Right lobe of liver (tissue), 4 donors: ENCODE measurements around the gene PTBP3.

Experiments used
- POLR2A ChIP-seq: fragments of 450-650 bp; IDR thresholded peaks from one replicate; pipeline ENCODE4 v1.6.1; 2017; ENCODE audit warnings: antibody characterized with exemption, mild to moderate bottlenecking
- TF ChIP-seq, protein P1 (sequence below), 4 donors: fragments of 200-600 bp in 3 of 4; fragments of 450-650 bp in 1 of 4; IDR thresholded peaks; one replicate each; pipeline versions ENCODE4 v1.5.1 to v1.8.0; 2016 to 2022; ENCODE audit warnings: antibody characterized with exemption in 4 of 4, mild to moderate bottlenecking in 2 of 4
- donor health status: DM: no; HTN: no; CAD: no.
- donor health status: DM: no; HTN: no; CAD: no.
- donor health status: DM: no; HTN: yes; CAD: no.

DNA sequence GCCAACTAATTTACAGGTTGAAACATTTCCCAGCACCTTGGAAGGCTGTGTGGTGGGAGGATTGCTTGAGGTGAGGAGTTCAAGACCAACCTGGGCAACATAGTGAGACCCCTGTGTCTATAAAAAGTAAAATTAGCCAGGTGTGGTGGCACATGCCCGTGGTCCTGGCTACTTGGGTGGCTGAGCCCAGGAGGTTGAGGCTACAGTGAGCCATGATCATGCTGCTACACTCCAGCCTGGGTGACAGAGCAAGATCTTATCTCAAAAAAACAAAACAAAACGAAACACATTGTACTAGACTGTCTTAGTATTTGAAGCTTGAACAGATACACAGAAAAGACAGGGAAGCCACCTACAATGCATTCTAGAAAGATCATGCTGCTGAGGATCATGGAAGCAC, 43.7 kb upstream of the PTBP3 start:
- TF ChIP-seq, protein P1, sequence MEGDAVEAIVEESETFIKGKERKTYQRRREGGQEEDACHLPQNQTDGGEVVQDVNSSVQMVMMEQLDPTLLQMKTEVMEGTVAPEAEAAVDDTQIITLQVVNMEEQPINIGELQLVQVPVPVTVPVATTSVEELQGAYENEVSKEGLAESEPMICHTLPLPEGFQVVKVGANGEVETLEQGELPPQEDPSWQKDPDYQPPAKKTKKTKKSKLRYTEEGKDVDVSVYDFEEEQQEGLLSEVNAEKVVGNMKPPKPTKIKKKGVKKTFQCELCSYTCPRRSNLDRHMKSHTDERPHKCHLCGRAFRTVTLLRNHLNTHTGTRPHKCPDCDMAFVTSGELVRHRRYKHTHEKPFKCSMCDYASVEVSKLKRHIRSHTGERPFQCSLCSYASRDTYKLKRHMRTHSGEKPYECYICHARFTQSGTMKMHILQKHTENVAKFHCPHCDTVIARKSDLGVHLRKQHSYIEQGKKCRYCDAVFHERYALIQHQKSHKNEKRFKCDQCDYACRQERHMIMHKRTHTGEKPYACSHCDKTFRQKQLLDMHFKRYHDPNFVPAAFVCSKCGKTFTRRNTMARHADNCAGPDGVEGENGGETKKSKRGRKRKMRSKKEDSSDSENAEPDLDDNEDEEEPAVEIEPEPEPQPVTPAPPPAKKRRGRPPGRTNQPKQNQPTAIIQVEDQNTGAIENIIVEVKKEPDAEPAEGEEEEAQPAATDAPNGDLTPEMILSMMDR (IDR thresholded peaks at IDR 0.05) = no peak
- no peak for TF ChIP-seq POLR2A
